OCI-LY1 (cell line): ENCODE results near the gene ADCY4.

Source experiments
- EZH2 ChIP-seq: fragments of 200-600 bp; sonication (generic), shearing (Covaris generic); IDR thresholded peaks from 2 replicates; pipeline ENCODE4 v1.8.0; 2017; ENCODE audit warnings: borderline replicate concordance, mixed run types, mild to moderate bottlenecking, antibody characterized with exemption, low read length, moderate library complexity, mixed read lengths
- TF ChIP-seq, protein P1 (sequence below): fragments of 200-600 bp; sonication (generic), shearing (Covaris generic); IDR thresholded peaks from 2 replicates; pipeline ENCODE4 v1.5.1; 2017; ENCODE audit warnings: mild to moderate bottlenecking, antibody characterized with exemption, low read length, moderate library complexity, mixed read lengths

DNA sequence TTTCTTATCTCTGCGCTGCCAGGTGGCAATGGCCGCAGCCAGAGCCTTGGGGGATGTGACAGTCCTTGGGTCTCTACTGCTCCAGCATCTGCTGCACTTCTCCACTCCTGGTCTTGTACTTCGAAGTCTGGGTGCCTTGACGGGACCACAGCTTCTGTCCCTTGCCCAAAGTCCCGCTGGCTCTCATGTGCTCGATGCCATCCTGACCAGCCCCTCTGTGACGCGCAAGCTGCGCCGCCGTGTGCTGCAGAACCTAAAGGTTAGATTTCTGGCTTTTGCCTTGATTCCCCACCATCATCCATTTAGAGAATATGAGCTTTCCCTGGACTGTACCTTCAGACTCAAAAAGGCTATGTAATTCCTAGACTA lies 30.9 kb downstream of the ADCY4 start:
- TF ChIP-seq, protein P1, sequence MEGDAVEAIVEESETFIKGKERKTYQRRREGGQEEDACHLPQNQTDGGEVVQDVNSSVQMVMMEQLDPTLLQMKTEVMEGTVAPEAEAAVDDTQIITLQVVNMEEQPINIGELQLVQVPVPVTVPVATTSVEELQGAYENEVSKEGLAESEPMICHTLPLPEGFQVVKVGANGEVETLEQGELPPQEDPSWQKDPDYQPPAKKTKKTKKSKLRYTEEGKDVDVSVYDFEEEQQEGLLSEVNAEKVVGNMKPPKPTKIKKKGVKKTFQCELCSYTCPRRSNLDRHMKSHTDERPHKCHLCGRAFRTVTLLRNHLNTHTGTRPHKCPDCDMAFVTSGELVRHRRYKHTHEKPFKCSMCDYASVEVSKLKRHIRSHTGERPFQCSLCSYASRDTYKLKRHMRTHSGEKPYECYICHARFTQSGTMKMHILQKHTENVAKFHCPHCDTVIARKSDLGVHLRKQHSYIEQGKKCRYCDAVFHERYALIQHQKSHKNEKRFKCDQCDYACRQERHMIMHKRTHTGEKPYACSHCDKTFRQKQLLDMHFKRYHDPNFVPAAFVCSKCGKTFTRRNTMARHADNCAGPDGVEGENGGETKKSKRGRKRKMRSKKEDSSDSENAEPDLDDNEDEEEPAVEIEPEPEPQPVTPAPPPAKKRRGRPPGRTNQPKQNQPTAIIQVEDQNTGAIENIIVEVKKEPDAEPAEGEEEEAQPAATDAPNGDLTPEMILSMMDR, result no peak
- TF ChIP-seq EZH2, result no peak
